NCI-H1092 (cell line): ENCODE results near the gene MAGEA12.
"Not testable (repeated sequence)": the region's sequence is repeated elsewhere in the genome, so short reads cannot be mapped to it uniquely, and the experiment has no call there.

Experiments used
- DNase-seq: peaks from one replicate; lab custom pipeline; 2025; lab: John Stamatoyannopoulos, UW

The MAGEA12 gene

DNA sequence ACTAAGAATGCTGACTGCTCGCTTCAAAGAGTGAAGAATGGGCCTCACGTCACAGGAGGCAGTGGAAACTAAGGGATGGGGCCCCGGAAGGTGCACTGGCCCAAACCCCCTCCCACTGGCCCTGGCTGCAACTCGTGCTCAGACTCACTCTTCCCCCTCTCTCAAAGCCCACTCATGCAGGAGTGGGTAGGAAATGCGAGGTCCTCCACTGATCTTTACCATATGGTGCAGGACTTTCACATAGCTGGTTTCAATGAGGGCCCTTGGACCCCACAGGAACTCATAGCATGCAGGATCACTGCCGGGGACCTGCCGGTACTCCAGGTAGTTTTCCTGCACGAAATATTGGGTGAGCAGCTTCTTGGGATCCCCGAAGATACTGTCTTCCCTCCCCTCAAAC is 33.0 kb downstream of the MAGEA12 start:
- DNase-seq: not testable (repeated sequence)

GRCh38 chrX:152769549-152770289 is 36.2 kb downstream of the MAGEA12 start, which contains the start of gene MAGEA6:
MAGEA6 (minus strand) TSS chrX:152769689; CDS start chrX:152767650, 2,039 bp downstream.
- not testable (repeated sequence) for DNase-seq

DNA sequence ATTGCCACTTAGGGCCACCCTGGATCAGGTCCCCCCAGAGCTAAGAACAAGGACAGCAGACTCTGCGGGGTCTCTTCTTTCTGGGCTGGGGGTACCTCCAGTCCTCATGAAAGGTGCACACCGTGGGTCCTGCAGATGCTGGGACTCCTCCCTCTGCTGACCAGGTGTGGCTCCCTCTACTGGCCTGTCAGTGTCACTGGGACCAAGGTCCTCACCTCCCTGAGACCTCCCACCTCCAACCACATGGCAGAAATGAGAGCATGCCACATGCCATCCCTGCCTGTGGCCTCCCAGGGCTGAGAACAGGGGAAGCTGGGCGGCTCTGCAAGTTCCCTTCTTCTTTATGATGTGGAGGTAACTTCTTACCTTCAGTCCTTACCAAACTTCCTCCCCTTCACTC is 53.5 kb downstream of the MAGEA12 start:
- DNase-seq: not testable (repeated sequence)
